KG1 (cell line): ENCODE results near the gene MBD2.
"Not testable (repeated sequence)": the region's sequence is repeated elsewhere in the genome, so short reads cannot be mapped to it uniquely, and the experiment has no call there.

ENCODE experiments used
- DNase-seq: peaks from one replicate; lab custom pipeline; 2025; lab: John Stamatoyannopoulos, UW

The MBD2 gene

DNA sequence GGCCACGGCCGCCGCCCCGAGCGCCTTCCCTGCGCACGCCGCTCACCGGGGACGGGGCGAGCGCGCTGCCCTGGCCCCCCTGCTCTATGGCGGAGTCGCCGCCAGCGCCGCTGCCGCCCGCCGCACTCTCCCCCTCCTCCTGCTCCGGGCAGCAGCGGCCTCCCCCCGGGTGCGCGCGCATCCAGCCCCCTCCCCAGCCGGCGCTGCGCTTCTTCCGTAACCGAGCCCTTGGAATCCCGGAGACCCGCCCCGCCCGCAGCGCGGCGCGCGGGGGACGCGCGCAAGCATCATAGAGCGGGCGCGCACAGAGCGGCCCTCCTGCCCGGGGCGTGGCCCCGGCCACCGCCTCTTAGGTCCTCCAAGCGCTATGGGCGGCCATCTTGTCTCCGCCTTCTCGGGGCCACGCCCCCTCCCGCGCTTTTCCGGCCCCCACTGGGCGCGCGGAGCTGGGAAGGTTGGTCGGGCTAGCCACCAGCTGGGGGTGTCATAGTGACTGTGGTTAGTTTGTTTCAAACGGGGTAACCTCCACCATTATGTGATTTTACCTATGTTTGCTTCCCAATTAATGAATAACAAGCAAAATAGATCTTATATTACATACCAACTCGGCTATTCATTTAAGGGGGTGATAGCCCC, at the start of gene MBD2:
Gene MBD2, minus strand, starts transcription at position 291 of the 636 bp plus-strand sequence. Its CDS starts 110 bp downstream, at position 181.
- DNase-seq = peak; percentile 96

DNA sequence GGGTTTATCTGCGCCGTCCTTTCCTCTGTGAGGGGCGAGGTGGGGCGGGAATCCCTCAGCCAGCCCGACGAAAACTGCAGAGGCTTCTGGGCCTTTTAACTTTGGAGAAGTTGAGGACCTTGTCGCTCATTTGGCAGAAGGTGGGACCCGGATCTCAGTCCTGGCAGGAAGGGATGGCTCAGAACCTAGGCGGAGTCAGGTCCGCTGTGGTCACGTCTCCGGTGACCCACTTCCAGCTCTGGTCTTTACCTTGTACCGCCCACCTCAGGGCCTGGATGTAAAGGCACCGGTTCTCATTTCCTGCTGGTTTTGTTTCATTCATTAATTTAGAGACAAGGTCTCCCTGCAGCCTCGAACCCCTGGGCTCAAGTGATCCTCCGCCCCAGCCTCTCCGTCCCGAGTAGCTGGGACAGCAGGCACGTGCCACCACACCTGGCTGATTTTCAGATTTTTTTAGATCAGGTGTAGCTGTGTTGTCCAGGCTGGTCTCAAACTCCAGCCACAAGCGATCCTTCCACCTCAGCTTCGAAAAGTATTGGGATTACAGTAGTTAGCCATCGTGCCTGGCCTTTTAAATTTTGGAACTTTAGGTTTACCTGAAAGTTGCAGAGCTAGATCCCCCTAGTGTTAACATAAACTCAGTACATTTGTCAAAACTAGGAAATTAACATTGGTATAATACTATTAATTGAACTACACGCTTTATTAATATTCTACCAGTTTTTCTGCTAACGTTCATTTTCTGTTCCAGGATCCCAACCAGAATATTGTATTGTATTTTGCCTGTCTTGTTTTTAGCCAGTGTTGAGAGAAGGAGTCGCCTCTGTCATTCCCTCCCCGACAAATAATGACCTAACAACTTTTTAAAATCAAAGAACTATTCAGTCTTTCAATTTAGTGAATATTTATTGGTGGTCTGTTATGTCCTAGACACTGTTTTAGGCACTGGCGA, 45.7 kb upstream of the MBD2 start:
- peak; percentile 71 for DNase-seq

- DNase-seq = no peak
Measured at GRCh38 chr18:54268751-54269150, 44.3 kb upstream of the MBD2 start.

- DNase-seq = no peak
Measured at GRCh38 chr18:54267701-54268100, 43.2 kb upstream of the MBD2 start.

GRCh38 chr18:54263904-54264336, 39.5 kb upstream of the MBD2 start:
- no peak for DNase-seq

- DNase-seq = no peak
Measured at GRCh38 chr18:54261894-54262293, 37.4 kb upstream of the MBD2 start.

DNA sequence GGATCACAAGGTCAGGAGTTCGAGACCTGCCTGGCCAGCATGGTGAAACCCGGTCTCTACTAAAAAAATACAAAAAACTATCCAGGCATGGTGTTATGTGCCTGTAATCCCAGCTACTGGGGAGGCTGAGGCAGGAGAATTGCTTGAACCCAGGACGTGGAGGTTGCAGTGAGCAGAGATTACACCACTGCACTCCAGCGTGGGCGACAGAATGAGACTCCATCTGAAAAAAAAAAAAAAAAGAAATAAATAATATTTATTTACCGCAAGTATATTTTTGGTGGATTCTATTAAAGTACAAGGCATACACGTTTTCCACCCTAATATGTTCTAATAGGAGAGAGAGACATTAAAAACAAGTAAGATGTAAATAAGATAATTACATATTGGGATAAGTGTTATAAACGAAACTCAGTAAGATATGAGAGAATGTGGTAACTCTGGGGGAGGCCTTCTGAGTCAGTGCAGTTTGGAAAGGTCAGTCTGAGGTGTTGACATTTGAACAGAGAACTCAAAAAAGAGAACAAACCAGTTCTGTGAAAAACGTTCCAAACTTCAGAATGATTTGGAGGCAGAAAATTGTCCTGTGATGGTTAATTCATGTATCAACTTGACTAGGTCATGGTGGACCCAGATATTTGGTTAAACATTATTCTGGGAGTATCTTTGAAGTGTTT, 36.1 kb upstream of the MBD2 start:
- no peak for DNase-seq

DNA sequence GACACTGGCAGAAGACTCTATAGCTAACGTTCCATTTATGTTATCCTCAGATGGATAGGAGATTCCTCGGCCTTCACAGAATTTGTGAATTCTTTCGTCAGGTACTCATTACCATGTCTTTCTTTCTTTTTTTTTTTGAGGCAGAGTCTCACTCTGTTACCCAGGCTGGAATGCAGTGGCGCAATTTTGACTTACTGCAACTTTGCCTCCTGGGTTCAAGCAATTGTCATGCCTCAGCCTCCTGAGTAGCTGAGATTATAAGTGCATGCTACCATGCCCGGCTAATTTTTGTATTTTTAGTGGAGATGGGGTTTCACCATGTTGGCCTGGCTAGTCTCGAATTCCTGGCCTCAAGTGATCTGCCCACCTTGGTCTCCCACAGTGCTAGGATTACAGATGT, 33.3 kb upstream of the MBD2 start:
- DNase-seq = not testable (repeated sequence)

DNA sequence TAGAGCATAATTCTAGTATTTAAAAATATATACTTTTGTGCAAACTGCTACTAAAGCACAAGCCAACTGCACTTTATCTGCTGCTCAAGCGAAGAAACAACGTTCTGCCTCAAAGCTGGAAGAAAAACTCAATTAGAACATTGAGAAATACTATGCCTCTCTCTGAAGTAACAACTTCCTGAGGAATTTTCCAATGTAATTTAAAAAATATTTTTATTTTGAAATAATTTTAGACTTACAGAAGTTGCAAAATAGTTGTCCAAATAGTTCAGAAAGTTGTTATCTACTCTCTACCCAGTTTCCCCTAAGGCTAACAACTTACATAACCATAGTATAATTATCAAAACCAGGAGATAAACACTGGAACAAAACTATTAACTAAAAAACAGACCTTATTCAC, 32.5 kb upstream of the MBD2 start:
- DNase-seq = peak; percentile 7

GRCh38 chr18:54255141-54255540, 30.7 kb upstream of the MBD2 start:
- no peak for DNase-seq

GRCh38 chr18:54254265-54254758, 29.8 kb upstream of the MBD2 start:
- no peak for DNase-seq

- DNase-seq = no peak
Measured at GRCh38 chr18:54251606-54252390, 27.3 kb upstream of the MBD2 start.

DNA sequence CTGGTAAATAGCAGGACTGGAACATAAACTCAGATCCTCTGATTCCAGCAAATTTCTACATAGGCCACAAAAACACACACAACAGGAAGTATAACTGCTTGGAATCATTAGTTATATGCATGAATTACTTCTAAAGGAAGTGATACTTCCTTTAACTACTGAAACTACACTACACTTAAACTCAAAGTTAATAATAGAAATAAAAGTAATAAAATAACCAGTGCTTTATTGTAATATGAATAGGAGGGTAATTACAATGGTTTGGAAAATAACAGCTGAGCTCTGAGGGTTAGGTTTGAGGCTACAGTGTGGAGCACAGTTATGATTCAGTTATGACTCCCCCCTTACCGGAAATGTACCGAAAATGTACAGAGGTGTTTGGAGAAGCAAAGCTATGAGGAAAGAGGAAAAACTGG, 26.4 kb upstream of the MBD2 start:
- DNase-seq = no peak

GRCh38 chr18:54247511-54248175, 23.2 kb upstream of the MBD2 start:
- no peak for DNase-seq

DNA sequence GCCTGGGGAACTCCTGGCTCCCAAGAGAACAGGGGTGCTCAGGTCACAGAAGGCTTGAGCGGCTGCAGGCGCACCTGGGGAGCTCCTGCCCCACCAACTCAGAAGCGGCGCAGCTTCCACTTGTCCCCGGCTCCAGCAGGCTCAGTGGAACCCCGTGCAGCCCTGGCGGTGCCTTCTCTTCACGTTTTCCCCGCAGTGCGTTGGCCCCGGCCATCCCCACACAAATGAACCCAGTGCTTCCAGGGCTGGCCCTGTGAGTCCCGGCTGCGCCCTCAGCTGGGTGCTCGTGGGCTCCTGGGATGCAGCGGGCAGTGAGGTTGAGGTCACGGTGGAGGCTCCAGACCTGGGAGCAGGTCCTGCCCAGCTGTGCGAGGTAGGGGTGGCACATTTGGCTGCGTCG, 17.9 kb upstream of the MBD2 start:
- no peak for DNase-seq

- no peak for DNase-seq
Measured at GRCh38 chr18:54241483-54241882, 17.0 kb upstream of the MBD2 start.

GRCh38 chr18:54240629-54241107, 16.2 kb upstream of the MBD2 start:
- DNase-seq = no peak

GRCh38 chr18:54239601-54240000, 15.1 kb upstream of the MBD2 start:
- DNase-seq = peak; percentile 3

GRCh38 chr18:54239091-54239490, 14.6 kb upstream of the MBD2 start:
- DNase-seq = no peak

- no peak for DNase-seq
Measured at GRCh38 chr18:54238173-54238936, 13.9 kb upstream of the MBD2 start.
